ENCODE results near the gene BCAP29.

Gene BCAP29

GRCh38 chr7:107661865-107662379 lies 81.9 kb downstream of the BCAP29 start:
- DNase-seq (ENCODE audit: low read depth in 2 of 3, low spot score in 1 of 3), result no peak

DNA sequence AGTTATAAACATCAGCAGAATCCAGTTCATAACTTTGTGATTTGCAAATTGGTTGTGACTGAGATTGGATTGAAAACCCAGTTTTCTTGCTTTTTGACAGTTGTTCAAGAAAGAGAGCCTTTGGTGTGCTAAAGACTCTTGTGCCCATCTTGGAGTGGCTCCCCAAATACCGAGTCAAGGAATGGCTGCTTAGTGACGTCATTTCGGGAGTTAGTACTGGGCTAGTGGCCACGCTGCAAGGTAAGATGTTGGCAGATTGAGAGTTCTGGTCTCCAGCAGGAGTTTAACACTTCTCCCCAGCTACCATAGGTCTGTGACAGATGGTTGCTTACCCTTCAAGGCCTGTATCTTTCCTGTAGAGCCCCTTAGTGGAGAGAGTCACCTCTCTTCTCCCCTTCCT lies 83.2 kb downstream of the BCAP29 start:
- DNase-seq (ENCODE audit: low read depth in 2 of 3, low spot score in 1 of 3), result no peak

DNA sequence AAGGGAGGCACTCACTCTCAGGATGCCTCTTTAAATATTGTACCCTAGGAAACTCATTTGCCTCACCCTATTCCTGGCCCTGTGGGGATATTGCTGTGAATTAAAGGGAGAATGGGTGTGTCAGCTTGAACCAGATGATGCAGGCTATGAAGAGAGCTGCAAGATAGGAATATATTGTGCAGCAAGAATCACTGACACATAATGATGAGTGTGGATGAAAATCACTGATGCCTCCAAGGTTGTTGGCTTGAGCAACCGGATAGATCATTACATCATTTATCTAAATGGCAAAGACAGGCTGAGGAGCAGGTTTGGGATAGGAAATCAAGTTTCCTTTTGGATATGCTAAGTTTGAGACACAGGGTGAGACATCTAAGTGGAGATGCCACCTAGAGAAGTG lies 86.7 kb downstream of the BCAP29 start:
- no peak for DNase-seq (ENCODE audit: low read depth in 2 of 3, low spot score in 1 of 3)

GRCh38 chr7:107667341-107667740 lies 87.3 kb downstream of the BCAP29 start:
- no peak for DNase-seq (ENCODE audit: low read depth in 2 of 3, low spot score in 1 of 3)

DNA sequence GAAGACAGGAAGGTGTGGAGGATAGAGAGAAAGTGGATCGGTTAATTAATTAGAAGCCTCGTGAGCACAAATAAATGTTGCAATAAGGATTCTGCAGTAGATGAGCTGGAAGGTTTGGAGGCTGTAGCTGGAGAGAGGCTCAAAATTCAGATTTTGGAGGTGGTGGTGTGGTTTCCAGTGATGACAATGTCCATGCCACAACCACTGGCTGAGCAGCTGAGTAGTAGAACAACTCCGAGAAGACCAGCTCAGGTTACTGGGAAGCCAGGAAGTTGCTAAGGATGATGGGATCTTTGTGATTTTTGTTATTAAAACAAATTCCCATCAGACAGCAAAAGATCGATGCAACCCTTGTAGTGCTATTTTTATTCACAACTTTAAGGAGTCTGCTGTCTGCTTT lies 88.2 kb downstream of the BCAP29 start:
- DNase-seq (ENCODE audit: low read depth in 2 of 3, low spot score in 1 of 3), result no peak

Measured in stimulated activated CD4-positive, alpha-beta T cell treated with anti-CD3 and anti-CD28 coated beads, Interleukin-12 subunit alpha, Interleukin-12 subunit beta, amount 100 ng/mL, for 48 hours (primary cell).